Uterus (tissue), 4 donors: ENCODE data around the gene VASP. TPM values are rescaled to one million over a fixed set of nuclear protein-coding genes. Genes with fewer than 3 reads are reported as not detected.

Experiments used
- DNase-seq, 2 donors: peaks; one replicate each; pipeline ENCODE4 v3.0.0-alpha.2; 2019 to 2020
- H3K27ac ChIP-seq, 2 donors: fragments of 200-600 bp; sonication (generic); 1 replicate in 1 of 2; 2 replicates in 1 of 2; pipeline ENCODE4 v1.5.1; 2016 to 2018
- H3K27me3 ChIP-seq, 2 donors: fragments of 200-600 bp; sonication (generic); one replicate each; pipeline ENCODE4 v1.5.1; 2018 to 2019; ENCODE audit warnings: control low read depth in 1 of 2
- H3K36me3 ChIP-seq, 2 donors: fragments of 200-600 bp; sonication (generic); one replicate each; pipeline ENCODE4 v1.5.1; 2019; ENCODE audit warnings: control low read depth in 1 of 2
- H3K4me1 ChIP-seq, 2 donors: fragments of 200-600 bp; sonication (generic); one replicate each; pipeline ENCODE4 v1.5.1; 2018 to 2019; ENCODE audit warnings: control low read depth in 1 of 2
- H3K4me3 ChIP-seq, 2 donors: fragments of 200-600 bp; sonication (generic); 1 replicate in 1 of 2; 2 replicates in 1 of 2; pipeline ENCODE4 v1.5.1; 2018 to 2019; ENCODE audit warnings: mild to moderate bottlenecking in 1 of 2
- H3K9me3 ChIP-seq, 2 donors: fragments of 200-600 bp; sonication (generic); one replicate each; pipeline ENCODE4 v1.5.1; 2019; ENCODE audit warnings: control low read depth in 1 of 2
- POLR2A ChIP-seq, 2 donors: fragments of 450-650 bp; IDR thresholded peaks; one replicate each; pipeline ENCODE4 v1.6.1; 2016; ENCODE audit warnings: antibody characterized with exemption in 2 of 2, mild to moderate bottlenecking in 1 of 2, moderate library complexity in 1 of 2
- intact Hi-C: fragments of 100-400 bp; cut with DNase I; formaldehyde crosslinking; loops from one replicate; pipeline ENCODE4 v1.15.1; 2023; ENCODE audit warnings: low total_unique reads
- total RNA-seq, 4 donors: library from RNA; depleted of rRNA in 3 of 4; stranded (reverse); fragments of >200 nt in 3 of 4; gene quantifications; one replicate each; pipeline versions ENCODE4 v1.1.0 to v1.2.4, GENCODE V29; 2014 to 2023
- TF ChIP-seq, protein P1 (sequence below), 4 experiments: fragments of 200-600 bp in 2 of 4; fragments of 450-650 bp in 2 of 4; sonication (generic) in 2 of 4; IDR thresholded peaks; one replicate each; pipeline ENCODE4 v1.5.1; 2016 to 2019; ENCODE audit warnings: antibody characterized with exemption in 4 of 4, mild to moderate bottlenecking in 2 of 4, moderate library complexity in 1 of 4
- donor health status: DM: yes; HTN: yes; CAD: no.

VASP gene
- total RNA-seq, 4 donors from 2014 or later, result 21.5 to 157 (median 38.3) TPM

DNA sequence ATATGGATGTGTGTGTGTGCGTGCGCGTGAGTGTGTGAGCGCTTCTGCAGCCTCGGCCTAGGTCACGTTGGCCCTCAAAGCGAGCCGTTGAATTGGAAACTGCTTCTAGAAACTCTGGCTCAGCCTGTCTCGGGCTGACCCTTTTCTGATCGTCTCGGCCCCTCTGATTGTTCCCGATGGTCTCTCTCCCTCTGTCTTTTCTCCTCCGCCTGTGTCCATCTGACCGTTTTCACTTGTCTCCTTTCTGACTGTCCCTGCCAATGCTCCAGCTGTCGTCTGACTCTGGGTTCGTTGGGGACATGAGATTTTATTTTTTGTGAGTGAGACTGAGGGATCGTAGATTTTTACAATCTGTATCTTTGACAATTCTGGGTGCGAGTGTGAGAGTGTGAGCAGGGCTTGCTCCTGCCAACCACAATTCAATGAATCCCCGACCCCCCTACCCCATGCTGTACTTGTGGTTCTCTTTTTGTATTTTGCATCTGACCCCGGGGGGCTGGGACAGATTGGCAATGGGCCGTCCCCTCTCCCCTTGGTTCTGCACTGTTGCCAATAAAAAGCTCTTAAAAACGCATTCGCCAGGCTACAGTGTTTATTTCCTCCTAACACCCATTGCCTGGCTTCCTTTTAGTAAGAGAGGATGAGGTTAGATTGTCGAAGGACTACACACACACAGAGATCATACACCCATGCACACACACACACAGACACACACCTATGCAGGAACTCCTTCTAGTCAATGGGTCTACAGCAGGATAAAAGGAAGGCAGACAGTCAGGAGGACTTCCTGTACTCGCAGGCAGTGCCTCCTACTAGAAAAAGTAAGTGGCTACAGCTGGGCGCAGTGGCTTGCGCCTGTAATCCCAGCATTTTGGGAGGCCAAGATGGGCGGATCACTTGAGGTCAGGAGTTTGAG, 32.4 kb upstream of the VASP start:
- Histone ChIP-seq H3K36me3 (no peaks in the 10 kb centered on the region), H3K27me3 (no peaks in the 10 kb centered on the region), H3K4me1 (peaks cover 3% of the 10 kb centered on the region in 2 donors), H3K9me3 (no peaks in the 10 kb centered on the region), H3K27ac (no peak overlapping the region), H3K4me3 (no peak overlapping the region)
- TF ChIP-seq, protein P1, sequence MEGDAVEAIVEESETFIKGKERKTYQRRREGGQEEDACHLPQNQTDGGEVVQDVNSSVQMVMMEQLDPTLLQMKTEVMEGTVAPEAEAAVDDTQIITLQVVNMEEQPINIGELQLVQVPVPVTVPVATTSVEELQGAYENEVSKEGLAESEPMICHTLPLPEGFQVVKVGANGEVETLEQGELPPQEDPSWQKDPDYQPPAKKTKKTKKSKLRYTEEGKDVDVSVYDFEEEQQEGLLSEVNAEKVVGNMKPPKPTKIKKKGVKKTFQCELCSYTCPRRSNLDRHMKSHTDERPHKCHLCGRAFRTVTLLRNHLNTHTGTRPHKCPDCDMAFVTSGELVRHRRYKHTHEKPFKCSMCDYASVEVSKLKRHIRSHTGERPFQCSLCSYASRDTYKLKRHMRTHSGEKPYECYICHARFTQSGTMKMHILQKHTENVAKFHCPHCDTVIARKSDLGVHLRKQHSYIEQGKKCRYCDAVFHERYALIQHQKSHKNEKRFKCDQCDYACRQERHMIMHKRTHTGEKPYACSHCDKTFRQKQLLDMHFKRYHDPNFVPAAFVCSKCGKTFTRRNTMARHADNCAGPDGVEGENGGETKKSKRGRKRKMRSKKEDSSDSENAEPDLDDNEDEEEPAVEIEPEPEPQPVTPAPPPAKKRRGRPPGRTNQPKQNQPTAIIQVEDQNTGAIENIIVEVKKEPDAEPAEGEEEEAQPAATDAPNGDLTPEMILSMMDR (IDR thresholded peaks at IDR 0.05), result no peak
- no peak for TF ChIP-seq POLR2A (IDR thresholded peaks at IDR 0.05)
- intact Hi-C loops, result no loop called here
- DNase-seq, result no peak

DNA sequence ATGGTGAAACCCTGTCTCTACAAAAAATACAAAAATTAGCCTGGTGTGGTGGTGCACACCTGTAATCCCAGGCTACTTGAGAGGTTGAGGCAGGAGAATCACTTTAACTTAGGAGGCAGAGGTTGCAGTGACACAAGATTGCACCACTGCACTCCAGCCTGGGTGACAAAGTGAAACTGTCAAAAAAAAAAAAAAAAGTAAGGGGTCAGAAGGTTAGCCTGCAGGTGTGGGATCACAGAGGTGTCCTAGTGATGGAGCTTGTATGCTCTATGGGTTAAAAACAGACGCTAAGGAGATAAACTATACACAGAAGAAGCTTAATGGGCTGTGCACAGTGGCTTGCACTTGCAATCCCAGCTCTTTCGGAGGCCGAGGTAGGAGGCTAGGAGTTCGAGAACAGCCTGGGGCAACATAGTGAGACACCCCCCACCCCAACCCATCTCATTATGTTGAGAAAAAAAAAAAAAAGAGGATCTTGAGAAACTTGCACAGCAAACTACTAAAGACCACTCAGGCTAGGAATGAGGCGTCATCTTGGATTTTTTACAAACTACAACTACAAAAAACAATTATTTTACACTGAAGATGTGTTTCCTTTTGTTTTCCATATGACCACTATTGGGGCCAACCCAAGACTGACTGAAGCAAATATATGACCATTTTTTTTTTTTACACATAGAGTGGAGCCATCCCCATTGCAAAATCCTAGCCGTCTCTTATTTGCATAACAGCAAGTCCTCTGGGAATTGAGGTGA, 31.6 kb upstream of the VASP start:
- Histone ChIP-seq H3K27ac (no peak overlapping the region), H3K4me3 (no peak overlapping the region), H3K36me3 (no peaks in the 10 kb centered on the region), H3K9me3 (no peaks in the 10 kb centered on the region), H3K4me1 (no peaks in the 10 kb centered on the region), H3K27me3 (no peaks in the 10 kb centered on the region)
- no peak for TF ChIP-seq POLR2A (IDR thresholded peaks at IDR 0.05)
- TF ChIP-seq, protein P1 (IDR thresholded peaks at IDR 0.05), result no peak
- no peak for DNase-seq
- intact Hi-C loops, result no loop called here

DNA sequence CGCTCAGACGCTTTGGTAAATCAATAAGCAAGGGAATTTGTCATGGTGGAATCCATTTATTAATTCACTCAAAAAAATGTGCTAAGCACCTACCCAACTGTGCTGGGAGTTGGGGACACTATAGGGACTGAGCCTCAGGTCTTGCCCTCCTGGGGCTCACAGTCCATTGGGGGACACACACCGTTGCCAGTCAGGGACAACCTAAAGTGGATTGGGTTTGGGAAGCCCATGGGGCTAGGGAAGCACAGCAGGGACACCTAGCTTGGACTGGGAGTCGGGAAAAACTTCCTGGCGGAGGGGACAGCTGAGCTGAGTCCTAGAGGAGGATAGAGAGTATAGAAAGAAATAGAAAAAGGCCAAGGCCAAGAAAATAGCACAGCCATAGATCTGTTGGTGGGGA, 31.0 kb upstream of the VASP start:
- Histone ChIP-seq H3K36me3 (no peaks in the 10 kb centered on the region), H3K4me1 (no peaks in the 10 kb centered on the region), H3K4me3 (no peak overlapping the region), H3K27me3 (no peaks in the 10 kb centered on the region), H3K27ac (no peak overlapping the region), H3K9me3 (no peaks in the 10 kb centered on the region)
- intact Hi-C loops, result no loop called here
- TF ChIP-seq, protein P1 (IDR thresholded peaks at IDR 0.05), result no peak
- no peak for TF ChIP-seq POLR2A (IDR thresholded peaks at IDR 0.05)
- DNase-seq, result no peak

DNA sequence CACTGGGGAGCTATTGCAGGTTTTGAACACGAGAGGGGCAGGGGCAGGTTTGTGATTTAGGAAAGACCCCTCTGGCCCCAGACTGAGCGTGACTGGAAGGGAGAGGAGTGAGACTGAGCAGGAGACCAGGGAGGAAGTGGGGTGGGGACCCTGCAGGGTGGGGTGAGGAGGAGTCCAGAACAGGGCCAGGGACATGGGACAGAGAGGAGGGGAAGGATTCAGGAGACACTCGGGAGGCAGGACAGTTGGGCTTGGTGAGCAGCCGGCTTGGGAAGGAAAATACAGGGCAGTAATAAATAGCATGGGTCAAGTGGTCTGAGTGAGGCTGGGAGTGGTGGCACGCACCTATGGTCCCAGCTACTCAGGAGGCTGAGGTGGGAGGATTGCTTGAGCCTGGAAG, 30.1 kb upstream of the VASP start:
- no peaks in the 10 kb centered on the region for H3K4me1 ChIP-seq
- no peaks in the 10 kb centered on the region for H3K27me3 ChIP-seq
- H3K4me3 ChIP-seq, result no peak overlapping the region
- intact Hi-C loops, result no loop called here
- H3K9me3 ChIP-seq, result no peaks in the 10 kb centered on the region
- no peaks in the 10 kb centered on the region for H3K36me3 ChIP-seq
- no peak for DNase-seq
- no peak for TF ChIP-seq POLR2A (IDR thresholded peaks at IDR 0.05)
- TF ChIP-seq, protein P1 (IDR thresholded peaks at IDR 0.05), result no peak
- no peak overlapping the region for H3K27ac ChIP-seq
